SK-N-SH (cell line): Measurements from ENCODE around the gene FXYD5. TPM values are rescaled to one million over a fixed set of nuclear protein-coding genes. Genes with fewer than 3 reads are reported as not detected.

Experiments
- CTCF ChIA-PET: fragments of 300-600, 350-600 bp; formaldehyde crosslinking; extraction: SDS; loops from one replicate; lab custom pipeline; 2021; lab: Yijun Ruan, JAX
- POLR2A ChIA-PET: fragments of 350-600 bp; sonication (Branson Sonifier 250); formaldehyde crosslinking; extraction: SDS; loops from one replicate; lab custom pipeline; 2020; ENCODE audit warnings: antibody characterized with exemption, inconsistent platforms; lab: Yijun Ruan, JAX
- DNase-seq: peaks from one replicate; pipeline ENCODE4 v3.0.0; 2012
- H2AFZ ChIP-seq: fragments of 200-600 bp; sonication (generic); 2 replicates; pipeline ENCODE4 v1.8.1; 2016; ENCODE audit warnings: antibody characterized with exemption, mild to moderate bottlenecking, low read depth
- H3F3A ChIP-seq: fragments of 200-600 bp; sonication (generic); replicated peaks from 2 replicates; pipeline ENCODE3; 2016; ENCODE audit warnings: antibody characterized with exemption, mild to moderate bottlenecking; ENCODE audit not compliant: insufficient read depth
- H3K27ac ChIP-seq, 2 experiments: fragments of 200-500 bp in 1 of 2; fragments of 200-600 bp in 1 of 2; sonication (Bioruptor generic) in 1 of 2; sonication (generic), shearing (Covaris generic) in 1 of 2; 2 replicates each; pipeline versions ENCODE4 v1.5.1 to v1.6.1; 2014 to 2016; ENCODE audit warnings: low read depth in 2 of 2, inconsistent platforms in 1 of 2, low read length in 1 of 2, mild to moderate bottlenecking in 1 of 2, mixed read lengths in 1 of 2
- H3K27me3 ChIP-seq: fragments of 200-600 bp; sonication (generic), shearing (Covaris generic); 2 replicates; pipeline ENCODE4 v1.6.1; 2016; ENCODE audit warnings: mixed run types; ENCODE audit not compliant: insufficient read depth
- H3K36me3 ChIP-seq, 2 experiments: fragments of 200-500 bp in 1 of 2; fragments of 200-600 bp in 1 of 2; sonication (Bioruptor generic) in 1 of 2; sonication (generic) in 1 of 2; replicated peaks in 1 of 2; 2 replicates each; pipeline versions ENCODE3 to v1.5.1; 2014 to 2016; ENCODE audit warnings: low read length in 1 of 2, mild to moderate bottlenecking in 1 of 2; ENCODE audit not compliant: insufficient read depth in 2 of 2, control insufficient read depth in 1 of 2
- H3K4me1 ChIP-seq, 2 experiments: fragments of 200-500 bp in 1 of 2; fragments of 200-600 bp in 1 of 2; sonication (Bioruptor generic) in 1 of 2; sonication (generic), shearing (Covaris generic) in 1 of 2; 2 replicates each; pipeline versions ENCODE4 v1.5.1 to v1.6.1; 2014 to 2016; ENCODE audit warnings: low read depth in 1 of 2, low read length in 1 of 2, mixed run types in 1 of 2; ENCODE audit not compliant: insufficient read depth in 2 of 2, control insufficient read depth in 1 of 2
- H3K4me2 ChIP-seq: fragments of 200-600 bp; sonication (generic), shearing (Covaris generic); 2 replicates; pipeline ENCODE4 v1.6.1; 2017; ENCODE audit warnings: mixed run types
- H3K4me3 ChIP-seq, 2 experiments: fragments of 200-500 bp in 1 of 2; fragments of 200-600 bp in 1 of 2; sonication (Bioruptor generic) in 1 of 2; sonication (generic), shearing (Covaris generic) in 1 of 2; 2 replicates each; pipeline versions ENCODE4 v1.5.1 to v1.8.1; 2014 to 2016; ENCODE audit warnings: low read depth in 2 of 2, inconsistent platforms in 1 of 2, low read length in 1 of 2, mild to moderate bottlenecking in 1 of 2, mixed read lengths in 1 of 2, moderate library complexity in 1 of 2
- H3K79me2 ChIP-seq: fragments of 200-600 bp; sonication (generic); 2 replicates; pipeline ENCODE4 v1.8.1; 2017; ENCODE audit warnings: mild to moderate bottlenecking; ENCODE audit not compliant: insufficient read depth
- H3K9ac ChIP-seq: fragments of 200-600 bp; sonication (generic); 2 replicates; pipeline ENCODE4 v1.6.1; 2017; ENCODE audit warnings: mixed run types
- H3K9me2 ChIP-seq: fragments of 200-600 bp; sonication (generic); 2 replicates; pipeline ENCODE4 v1.6.1; 2017; ENCODE audit warnings: mixed run types
- H3K9me3 ChIP-seq: fragments of 200-600 bp; sonication (generic); 2 replicates; pipeline ENCODE4 v1.6.1; 2017; ENCODE audit warnings: mixed run types, mild to moderate bottlenecking, moderate library complexity
- H4K20me1 ChIP-seq: fragments of 200-600 bp; sonication (generic); 2 replicates; pipeline ENCODE4 v1.6.1; 2017; ENCODE audit warnings: mild to moderate bottlenecking, mixed run types; ENCODE audit not compliant: insufficient read depth
- CHD2 ChIP-seq: fragments of 150-350 bp; IDR thresholded peaks from 2 replicates; pipeline ENCODE4 v1.6.1; 2018; ENCODE audit warnings: low read length; ENCODE audit not compliant: partially characterized antibody
- ELF1 ChIP-seq: IDR thresholded peaks from 2 replicates; pipeline ENCODE4 v1.4.0; 2012
- EP300 ChIP-seq, 2 experiments: IDR thresholded peaks; 2 replicates each; pipeline versions ENCODE4 v1.4.0 to v1.6.1; 2012; ENCODE audit warnings: borderline replicate concordance in 1 of 2, low read depth in 1 of 2, low read length in 1 of 2
- FOXM1 ChIP-seq: IDR thresholded peaks from 2 replicates; pipeline ENCODE4 v1.4.0; 2012; ENCODE audit warnings: low read depth, mild to moderate bottlenecking
- GABPA ChIP-seq: IDR thresholded peaks from 2 replicates; pipeline ENCODE4 v1.4.0; 2012; ENCODE audit warnings: low read depth, mild to moderate bottlenecking
- GATA2 ChIP-seq: sonication (generic); formaldehyde crosslinking; IDR thresholded peaks from 2 replicates; pipeline ENCODE4 v1.5.0; 2020; ENCODE audit warnings: mild to moderate bottlenecking, missing genetic modification reagents
- JUND ChIP-seq: IDR thresholded peaks from 2 replicates; pipeline ENCODE4 v1.4.0; 2012
- MEF2A ChIP-seq: IDR thresholded peaks from 2 replicates; pipeline ENCODE4 v1.4.0; 2012; ENCODE audit warnings: low read depth, borderline replicate concordance
- NFIC ChIP-seq: IDR thresholded peaks from 2 replicates; pipeline ENCODE4 v1.4.0; 2012; ENCODE audit warnings: borderline replicate concordance
- NRF1 ChIP-seq: IDR thresholded peaks from 2 replicates; pipeline ENCODE4 v1.6.1; 2012; ENCODE audit warnings: low read depth, mild to moderate bottlenecking, low read length
- RFX5 ChIP-seq: IDR thresholded peaks from 2 replicates; pipeline ENCODE4 v1.6.1; 2012; ENCODE audit warnings: mild to moderate bottlenecking, improper control_type of control experiment, low read length
- RXRA ChIP-seq: IDR thresholded peaks from 2 replicates; pipeline ENCODE4 v1.4.0; 2012; ENCODE audit warnings: low read depth, mild to moderate bottlenecking, borderline replicate concordance
- SIN3A ChIP-seq: IDR thresholded peaks from 2 replicates; pipeline ENCODE4 v1.6.1; 2012; ENCODE audit warnings: low read depth, mild to moderate bottlenecking, low read length, moderate library complexity, borderline replicate concordance
- TAF1 ChIP-seq: IDR thresholded peaks from 2 replicates; pipeline ENCODE4 v1.6.1; 2012; ENCODE audit warnings: low read depth, mild to moderate bottlenecking, low read length, moderate library complexity, borderline replicate concordance
- TEAD4 ChIP-seq: IDR thresholded peaks from 2 replicates; pipeline ENCODE4 v1.4.0; 2012; ENCODE audit warnings: mild to moderate bottlenecking, borderline replicate concordance; ENCODE audit not compliant: insufficient read depth
- WGBS: methylation state at CpG from one replicate; pipeline ENCODE4 v1.1.6; 2017; ENCODE audit warnings: low lambda C conversion rate; 5-methylcytosine and 5-hydroxymethylcytosine counted together
- polyA plus RNA-seq, 3 experiments: library from polyadenylated mRNA; depleted of rRNA; stranded (reverse); fragments of >200 nt; gene quantifications; 2 replicates each; pipeline ENCODE4 v1.2.3, GENCODE V29; 2012
- TF ChIP-seq, protein P1 (sequence below): fragments of 150-350 bp; IDR thresholded peaks from 2 replicates; pipeline ENCODE4 v1.6.1; 2016; ENCODE audit warnings: mild to moderate bottlenecking, low read depth, low read length
- TF ChIP-seq, protein P2 (sequence below): IDR thresholded peaks from 2 replicates; pipeline ENCODE4; 2012
- TF ChIP-seq, protein P3 (sequence below): IDR thresholded peaks from 2 replicates; pipeline ENCODE4 v1.6.1; 2012; ENCODE audit warnings: mild to moderate bottlenecking, low read depth, low read length, moderate library complexity

The FXYD5 gene
- polyA plus RNA-seq, 1 of the 3 experiments (the other 2 are of a cell fraction): 195 TPM

DNA sequence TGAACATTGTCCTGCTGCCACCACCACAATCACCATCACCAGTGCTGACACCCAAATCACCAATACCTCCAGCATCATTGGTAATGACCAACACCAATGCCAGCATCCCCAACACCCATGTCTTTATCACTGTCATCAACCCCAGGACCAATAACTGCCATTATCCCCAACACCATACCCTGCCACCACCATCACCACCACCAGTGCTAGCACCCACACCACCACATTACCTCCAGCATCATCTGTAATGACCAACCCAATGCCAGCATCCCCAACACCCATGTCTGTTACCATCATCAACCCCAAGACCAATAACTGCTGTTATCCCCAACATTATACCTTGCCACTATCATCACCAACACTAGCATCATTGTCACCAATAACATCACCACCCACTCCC lies 22.3 kb upstream of the FXYD5 start:
- H2AFZ ChIP-seq: no peak overlapping the region
- H3K4me2 ChIP-seq: no peak overlapping the region
- no peaks in the 10 kb centered on the region for H4K20me1 ChIP-seq
- H3K9me3 ChIP-seq: no peaks in the 10 kb centered on the region
- no peak for TF ChIP-seq NRF1
- TF ChIP-seq JUND: no peak
- TF ChIP-seq GABPA: no peak
- TF ChIP-seq RFX5: no peak
- TF ChIP-seq TEAD4: no peak
- TF ChIP-seq CHD2: no peak
- TF ChIP-seq ELF1: no peak
- TF ChIP-seq EP300 (IDR thresholded peaks at IDR 0.05; ENCODE audit: borderline replicate concordance in 1 of 2, low read depth in 1 of 2, low read length in 1 of 2): no peak
- no peak for TF ChIP-seq GATA2
- POLR2A ChIA-PET: no interaction called here
- no peaks in the 10 kb centered on the region for H3K9me2 ChIP-seq
- peaks cover 0 to 6% of the 10 kb centered on the region in 2 experiments; a peak in 1 of 4 replicates for H3K4me1 ChIP-seq
- H3K36me3 ChIP-seq: no peaks in the 10 kb centered on the region
- no peaks in the 10 kb centered on the region for H3K79me2 ChIP-seq
- H3K27me3 ChIP-seq: peaks cover 4% of the 10 kb centered on the region; the same call in 1 of the 2 replicates
- H3F3A ChIP-seq: no peaks in the 10 kb centered on the region
- no peak overlapping the region for H3K27ac ChIP-seq
- no peak overlapping the region for H3K4me3 ChIP-seq
- no peak overlapping the region for H3K9ac ChIP-seq
- CTCF ChIA-PET: no interaction called here
- no peak for DNase-seq

DNA sequence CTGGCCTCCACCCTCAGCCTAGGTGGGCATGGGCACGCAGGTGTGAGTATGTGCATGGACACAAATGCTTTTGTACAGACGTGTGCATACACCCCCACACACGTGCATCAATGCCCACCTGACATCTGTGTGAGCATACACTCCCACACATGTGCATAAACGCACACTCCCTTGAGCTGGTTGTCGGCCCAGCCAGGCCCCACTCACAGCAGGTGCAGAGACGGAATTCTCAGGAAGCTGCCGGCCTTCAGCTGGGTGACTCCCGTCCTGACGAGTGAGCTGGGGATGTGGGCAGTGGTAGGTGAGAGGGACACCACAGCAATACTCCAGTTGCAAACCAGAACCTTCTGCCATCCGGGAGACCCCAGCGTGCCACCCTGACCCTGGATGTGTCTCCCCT lies 20.7 kb upstream of the FXYD5 start:
- Histone ChIP-seq H3K9me3 (no peaks in the 10 kb centered on the region), H3K27me3 (peaks cover 15% of the 10 kb centered on the region; the same call in 1 of the 2 replicates), H3K9ac (no peak overlapping the region), H2AFZ (no peak overlapping the region), H3K79me2 (no peaks in the 10 kb centered on the region), H3K4me2 (no peak overlapping the region), H3K36me3 (no peaks in the 10 kb centered on the region), H3K27ac (no peak overlapping the region), H3K4me1 (peaks cover 0 to 6% of the 10 kb centered on the region in 2 experiments; a peak in 1 of 4 replicates), H4K20me1 (no peaks in the 10 kb centered on the region), H3K4me3 (no peak overlapping the region), H3F3A (no peaks in the 10 kb centered on the region), H3K9me2 (no peaks in the 10 kb centered on the region)
- 58% methylated on average over 11 of the region's 11 CpGs for WGBS
- ChIA-PET CTCF (interaction anchor here (1.0 to 5.4 kb wide), 5 partner anchors 9 to 131 kb away, joined by 3 to 66 read pairs (median 25); partner anchors contain the start of gene FXYD3), POLR2A (no interaction called here)
- TF ChIP-seq TAF1 (no peak), NFIC (no peak), GATA2 (no peak), FOXM1 (no peak), SIN3A (no peak), MEF2A (no peak), GABPA (no peak), RXRA (no peak)
- TF ChIP-seq, protein P1, sequence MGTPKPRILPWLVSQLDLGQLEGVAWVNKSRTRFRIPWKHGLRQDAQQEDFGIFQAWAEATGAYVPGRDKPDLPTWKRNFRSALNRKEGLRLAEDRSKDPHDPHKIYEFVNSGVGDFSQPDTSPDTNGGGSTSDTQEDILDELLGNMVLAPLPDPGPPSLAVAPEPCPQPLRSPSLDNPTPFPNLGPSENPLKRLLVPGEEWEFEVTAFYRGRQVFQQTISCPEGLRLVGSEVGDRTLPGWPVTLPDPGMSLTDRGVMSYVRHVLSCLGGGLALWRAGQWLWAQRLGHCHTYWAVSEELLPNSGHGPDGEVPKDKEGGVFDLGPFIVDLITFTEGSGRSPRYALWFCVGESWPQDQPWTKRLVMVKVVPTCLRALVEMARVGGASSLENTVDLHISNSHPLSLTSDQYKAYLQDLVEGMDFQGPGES: no peak
- TF ChIP-seq, protein P2, sequence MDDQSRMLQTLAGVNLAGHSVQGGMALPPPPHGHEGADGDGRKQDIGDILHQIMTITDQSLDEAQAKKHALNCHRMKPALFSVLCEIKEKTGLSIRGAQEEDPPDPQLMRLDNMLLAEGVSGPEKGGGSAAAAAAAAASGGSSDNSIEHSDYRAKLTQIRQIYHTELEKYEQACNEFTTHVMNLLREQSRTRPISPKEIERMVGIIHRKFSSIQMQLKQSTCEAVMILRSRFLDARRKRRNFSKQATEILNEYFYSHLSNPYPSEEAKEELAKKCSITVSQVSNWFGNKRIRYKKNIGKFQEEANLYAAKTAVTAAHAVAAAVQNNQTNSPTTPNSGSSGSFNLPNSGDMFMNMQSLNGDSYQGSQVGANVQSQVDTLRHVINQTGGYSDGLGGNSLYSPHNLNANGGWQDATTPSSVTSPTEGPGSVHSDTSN: no peak
- TF ChIP-seq, protein P3, sequence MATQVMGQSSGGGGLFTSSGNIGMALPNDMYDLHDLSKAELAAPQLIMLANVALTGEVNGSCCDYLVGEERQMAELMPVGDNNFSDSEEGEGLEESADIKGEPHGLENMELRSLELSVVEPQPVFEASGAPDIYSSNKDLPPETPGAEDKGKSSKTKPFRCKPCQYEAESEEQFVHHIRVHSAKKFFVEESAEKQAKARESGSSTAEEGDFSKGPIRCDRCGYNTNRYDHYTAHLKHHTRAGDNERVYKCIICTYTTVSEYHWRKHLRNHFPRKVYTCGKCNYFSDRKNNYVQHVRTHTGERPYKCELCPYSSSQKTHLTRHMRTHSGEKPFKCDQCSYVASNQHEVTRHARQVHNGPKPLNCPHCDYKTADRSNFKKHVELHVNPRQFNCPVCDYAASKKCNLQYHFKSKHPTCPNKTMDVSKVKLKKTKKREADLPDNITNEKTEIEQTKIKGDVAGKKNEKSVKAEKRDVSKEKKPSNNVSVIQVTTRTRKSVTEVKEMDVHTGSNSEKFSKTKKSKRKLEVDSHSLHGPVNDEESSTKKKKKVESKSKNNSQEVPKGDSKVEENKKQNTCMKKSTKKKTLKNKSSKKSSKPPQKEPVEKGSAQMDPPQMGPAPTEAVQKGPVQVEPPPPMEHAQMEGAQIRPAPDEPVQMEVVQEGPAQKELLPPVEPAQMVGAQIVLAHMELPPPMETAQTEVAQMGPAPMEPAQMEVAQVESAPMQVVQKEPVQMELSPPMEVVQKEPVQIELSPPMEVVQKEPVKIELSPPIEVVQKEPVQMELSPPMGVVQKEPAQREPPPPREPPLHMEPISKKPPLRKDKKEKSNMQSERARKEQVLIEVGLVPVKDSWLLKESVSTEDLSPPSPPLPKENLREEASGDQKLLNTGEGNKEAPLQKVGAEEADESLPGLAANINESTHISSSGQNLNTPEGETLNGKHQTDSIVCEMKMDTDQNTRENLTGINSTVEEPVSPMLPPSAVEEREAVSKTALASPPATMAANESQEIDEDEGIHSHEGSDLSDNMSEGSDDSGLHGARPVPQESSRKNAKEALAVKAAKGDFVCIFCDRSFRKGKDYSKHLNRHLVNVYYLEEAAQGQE: no peak
- no peak for DNase-seq
